ENCODE measurements around the gene CRIP1.

CRIP1 gene

DNA sequence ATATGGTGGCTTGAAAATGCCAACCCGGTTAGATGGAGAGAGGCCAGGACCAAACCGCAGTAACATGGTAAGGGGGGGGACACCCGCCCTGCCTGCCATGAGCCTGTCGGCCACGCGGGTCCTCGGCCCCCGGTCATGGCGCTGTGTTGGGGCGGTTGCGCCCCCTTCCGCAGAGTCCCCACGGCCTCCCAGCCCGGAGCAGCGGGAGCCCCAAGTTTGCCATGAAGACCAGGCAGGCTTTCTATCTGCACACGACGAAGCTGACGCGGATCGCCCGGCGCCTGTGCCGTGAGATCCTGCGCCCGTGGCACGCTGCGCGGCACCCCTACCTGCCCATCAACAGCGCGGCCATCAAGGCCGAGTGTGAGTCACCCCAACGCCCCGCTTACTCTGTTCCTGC, 22.2 kb upstream of the CRIP1 start:
- Histone ChIP-seq H3K27ac (ENCODE audit: low read depth, low read length, severe bottlenecking) (no peak overlapping the region), H3K36me3 (ENCODE audit: control insufficient read depth, insufficient read depth, low read length) (peaks cover 80% of the 10 kb centered on the region), H3K4me1 (ENCODE audit: control insufficient read depth, insufficient read depth, low read length, poor library complexity, severe bottlenecking) (peaks cover 14% of the 10 kb centered on the region), H3K9me3 (ENCODE audit: control insufficient read depth, low read length) (no peaks in the 10 kb centered on the region), H3K4me3 (ENCODE audit: extremely low read depth, insufficient read depth, low read length, poor library complexity, severe bottlenecking) (no peak overlapping the region)
- 94 to 96% methylated on average over 24 to 32 of the region's 33 CpGs for WGBS, 2 experiments (ENCODE audit: insufficient coverage in 2 of 2)

DNA sequence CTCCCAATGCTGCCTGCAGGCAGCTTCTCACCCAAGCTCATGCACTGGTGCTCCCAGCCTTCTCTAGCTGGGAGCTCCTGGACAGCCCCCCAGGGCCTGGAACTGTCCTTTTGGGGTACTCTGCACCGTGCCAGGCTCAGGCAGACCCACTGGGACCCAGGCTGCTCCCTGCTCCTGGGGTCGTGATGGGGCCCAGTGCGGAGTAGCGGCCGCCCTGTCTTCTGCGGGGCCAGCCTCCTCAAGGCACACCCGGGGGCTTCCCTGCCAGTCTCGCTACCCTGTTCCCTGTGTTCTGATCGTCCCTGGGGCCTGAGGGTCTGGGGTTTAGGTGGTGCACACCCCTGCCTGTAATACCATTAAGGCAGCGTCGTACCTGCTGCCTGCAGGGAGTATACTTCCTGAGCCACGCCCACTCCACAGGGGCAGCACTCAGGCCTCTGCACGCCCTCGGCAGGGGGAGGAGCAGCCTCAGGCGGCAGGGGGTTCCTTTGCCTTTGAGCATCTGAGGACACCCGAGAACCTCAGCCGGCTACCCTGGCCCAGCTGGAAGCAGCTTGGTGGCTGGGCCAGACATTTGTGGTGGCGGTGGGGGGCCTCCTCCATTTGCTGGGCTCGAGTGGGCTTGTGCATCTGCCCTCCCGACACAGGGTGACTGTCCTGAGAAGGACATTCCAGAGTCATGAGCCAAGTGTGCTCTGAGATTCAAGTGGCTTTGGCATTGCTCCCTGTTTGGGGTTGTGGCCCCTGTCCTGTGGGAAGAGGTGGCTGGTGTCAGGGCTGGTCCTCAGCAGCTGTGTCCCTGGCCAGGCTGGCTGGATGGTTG, 21.3 kb upstream of the CRIP1 start:
- H3K4me1 ChIP-seq (ENCODE audit: control insufficient read depth, insufficient read depth, low read length, poor library complexity, severe bottlenecking) = peaks cover 17% of the 10 kb centered on the region
- no peak overlapping the region for H3K4me3 ChIP-seq (ENCODE audit: extremely low read depth, insufficient read depth, low read length, poor library complexity, severe bottlenecking)
- 74 to 79% methylated on average over 19 to 20 of the region's 20 CpGs for WGBS, 2 experiments (ENCODE audit: insufficient coverage in 2 of 2)
- peaks cover 82% of the 10 kb centered on the region for H3K36me3 ChIP-seq (ENCODE audit: control insufficient read depth, insufficient read depth, low read length)
- no peak overlapping the region for H3K27ac ChIP-seq (ENCODE audit: low read depth, low read length, severe bottlenecking)
- no peaks in the 10 kb centered on the region for H3K9me3 ChIP-seq (ENCODE audit: control insufficient read depth, low read length)

DNA sequence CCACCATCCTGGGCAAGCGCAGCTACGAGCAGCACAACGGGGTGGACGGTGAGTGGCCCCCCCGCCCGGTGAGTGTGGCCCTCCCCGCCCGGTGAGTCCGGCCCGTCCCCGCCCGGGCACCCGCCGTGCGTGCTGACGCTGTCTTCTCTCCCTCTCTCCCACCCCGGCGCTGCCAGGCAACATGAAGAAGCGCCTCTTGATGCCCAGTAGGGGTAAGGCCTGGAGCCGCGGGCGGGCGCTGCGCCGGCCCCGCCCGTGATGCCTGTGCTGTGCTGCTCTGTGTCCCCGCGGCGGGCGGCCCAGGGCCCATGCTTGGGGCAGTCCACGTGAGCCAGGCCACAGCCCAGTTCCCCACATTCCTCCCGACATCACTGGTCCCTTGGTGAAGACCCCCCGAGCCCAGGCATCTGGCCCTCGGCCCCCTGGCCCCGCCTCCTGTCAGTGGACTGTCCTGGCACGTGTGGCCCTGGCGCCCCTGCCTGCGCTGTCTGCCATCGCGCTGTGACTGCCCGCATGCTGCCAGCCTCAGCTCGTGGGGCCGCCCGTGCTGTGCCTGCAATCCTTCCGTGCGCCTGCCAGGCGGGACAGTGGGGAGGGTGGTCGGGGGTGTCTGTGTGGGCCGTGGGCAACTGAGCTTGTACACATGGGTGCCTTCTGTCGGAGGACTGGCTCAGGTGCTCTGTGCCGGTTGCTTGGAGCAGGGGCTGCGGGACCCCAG, 20.0 kb upstream of the CRIP1 start:
- Histone ChIP-seq H3K4me1 (ENCODE audit: control insufficient read depth, insufficient read depth, low read length, poor library complexity, severe bottlenecking) (peaks cover 26% of the 10 kb centered on the region), H3K4me3 (ENCODE audit: extremely low read depth, insufficient read depth, low read length, poor library complexity, severe bottlenecking) (no peak overlapping the region), H3K9me3 (ENCODE audit: control insufficient read depth, low read length) (no peaks in the 10 kb centered on the region), H3K27ac (ENCODE audit: low read depth, low read length, severe bottlenecking) (no peak overlapping the region), H3K36me3 (ENCODE audit: control insufficient read depth, insufficient read depth, low read length) (peaks cover 74% of the 10 kb centered on the region)
- 96% methylated on average over 42 to 50 of the region's 53 CpGs for WGBS, 2 experiments (ENCODE audit: insufficient coverage in 2 of 2)

DNA sequence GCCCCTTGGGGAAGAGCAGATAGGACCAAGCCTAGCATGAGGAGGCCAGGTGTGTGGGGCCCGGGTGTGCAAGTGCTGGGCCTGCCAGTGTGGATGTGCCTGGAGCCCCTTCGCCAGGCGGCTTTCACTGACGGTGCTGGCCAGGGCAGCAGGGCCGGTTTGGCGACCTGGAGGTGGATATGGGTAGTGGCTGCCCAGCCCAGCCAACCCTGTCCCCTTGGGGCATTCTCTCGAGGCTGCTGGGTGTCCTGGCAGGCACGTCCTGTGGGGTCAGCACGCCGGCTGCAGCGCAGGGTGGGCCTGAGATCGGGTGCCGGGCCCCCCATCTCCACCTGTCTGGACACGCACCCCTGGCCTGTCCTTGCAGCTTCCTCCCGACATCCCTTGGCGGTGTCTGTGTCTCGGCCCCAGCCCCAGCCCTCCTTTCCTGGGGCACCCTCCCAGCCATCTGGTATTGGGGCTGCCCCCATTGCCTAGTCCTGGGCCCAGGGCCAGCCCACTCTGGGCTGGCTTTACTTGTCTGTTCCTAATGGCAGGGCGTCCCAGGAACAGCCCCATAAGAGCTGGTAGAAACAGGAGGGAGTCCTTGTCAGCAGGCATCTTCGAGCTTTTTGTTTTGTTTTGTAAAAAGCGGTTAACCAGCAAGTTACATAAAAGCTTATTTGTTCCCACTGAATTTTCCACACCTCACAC, 19.3 kb upstream of the CRIP1 start:
- H3K4me3 ChIP-seq (ENCODE audit: extremely low read depth, insufficient read depth, low read length, poor library complexity, severe bottlenecking) = no peak overlapping the region
- H3K9me3 ChIP-seq (ENCODE audit: control insufficient read depth, low read length) = no peaks in the 10 kb centered on the region
- H3K27ac ChIP-seq (ENCODE audit: low read depth, low read length, severe bottlenecking) = no peak overlapping the region
- H3K4me1 ChIP-seq (ENCODE audit: control insufficient read depth, insufficient read depth, low read length, poor library complexity, severe bottlenecking) = peaks cover 30% of the 10 kb centered on the region
- peaks cover 66% of the 10 kb centered on the region for H3K36me3 ChIP-seq (ENCODE audit: control insufficient read depth, insufficient read depth, low read length)
- WGBS, 2 experiments (ENCODE audit: insufficient coverage in 2 of 2) = 95 to 98% methylated on average over 19 of the region's 20 CpGs

DNA sequence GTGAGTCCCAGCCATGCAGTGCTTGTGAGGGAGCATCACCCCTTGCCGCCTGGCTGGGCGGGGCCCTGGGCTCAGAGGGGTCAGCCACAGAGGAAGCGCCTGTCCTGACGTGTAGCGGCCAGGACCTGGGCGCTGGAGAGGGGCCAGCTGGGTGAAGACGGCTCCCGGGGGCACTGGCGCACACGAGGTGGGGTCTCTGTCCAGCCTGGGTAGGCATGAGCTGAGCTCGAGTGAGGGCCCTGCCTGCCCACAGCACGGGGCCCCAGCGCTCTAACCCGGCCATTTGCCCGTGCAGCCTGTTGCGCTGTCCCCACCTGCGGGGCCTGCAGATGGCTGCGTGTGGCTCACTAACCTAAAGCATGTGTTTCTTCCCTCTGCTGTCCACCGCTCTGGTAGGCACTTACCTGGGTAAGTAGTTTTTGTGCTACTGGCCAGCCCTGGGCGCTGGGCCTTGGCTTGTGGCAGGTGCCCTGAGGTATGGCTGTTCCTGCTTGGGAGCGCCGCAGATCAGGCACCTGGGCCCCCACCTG, 18.7 kb upstream of the CRIP1 start:
- 94 to 97% methylated on average over 18 to 22 of the region's 22 CpGs for WGBS, 2 experiments (ENCODE audit: insufficient coverage in 2 of 2)
- H3K36me3 ChIP-seq (ENCODE audit: control insufficient read depth, insufficient read depth, low read length) = peaks cover 61% of the 10 kb centered on the region

DNA sequence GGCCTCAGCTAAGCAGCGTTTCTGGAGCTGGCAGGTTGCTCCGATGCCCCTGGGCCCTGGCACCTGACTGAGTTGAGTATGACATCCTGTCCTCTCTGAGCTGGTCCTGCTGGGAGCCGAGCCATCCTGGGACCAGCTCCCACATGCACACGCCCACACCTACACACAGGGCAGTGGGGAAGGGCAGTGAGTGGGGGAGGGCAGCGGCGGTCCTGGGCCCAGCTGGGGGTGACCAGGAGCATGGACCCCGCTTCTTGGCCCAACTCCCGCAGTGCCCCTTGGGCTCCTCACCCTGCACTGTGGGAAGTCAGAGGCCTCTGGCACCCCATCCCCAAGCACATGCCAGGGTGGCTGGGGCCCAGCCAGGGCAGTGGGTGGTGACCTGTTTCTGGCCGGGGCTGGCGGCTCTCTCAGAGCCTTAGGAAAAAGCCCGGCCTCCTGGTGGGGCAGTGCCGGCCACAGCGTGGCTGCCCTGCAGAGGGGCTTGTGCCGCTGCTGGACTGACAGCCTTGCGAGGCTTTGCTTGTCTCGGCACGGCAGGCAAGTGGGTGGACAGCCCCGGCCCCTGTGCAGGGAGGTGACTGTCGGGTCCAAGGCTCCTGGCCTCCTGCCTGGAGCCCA, 18.0 kb upstream of the CRIP1 start:
- Histone ChIP-seq H3K4me3 (ENCODE audit: extremely low read depth, insufficient read depth, low read length, poor library complexity, severe bottlenecking) (no peak overlapping the region), H3K27ac (ENCODE audit: low read depth, low read length, severe bottlenecking) (no peak overlapping the region), H3K4me1 (ENCODE audit: control insufficient read depth, insufficient read depth, low read length, poor library complexity, severe bottlenecking) (peaks cover 36% of the 10 kb centered on the region), H3K36me3 (ENCODE audit: control insufficient read depth, insufficient read depth, low read length) (peaks cover 54% of the 10 kb centered on the region), H3K9me3 (ENCODE audit: control insufficient read depth, low read length) (no peaks in the 10 kb centered on the region)
- 93 to 94% methylated on average over 16 to 19 of the region's 19 CpGs for WGBS, 2 experiments (ENCODE audit: insufficient coverage in 2 of 2)

More for the DNA sequence above, 18.7 kb upstream of the CRIP1 start:
- Histone ChIP-seq H3K4me3 (ENCODE audit: extremely low read depth, insufficient read depth, low read length, poor library complexity, severe bottlenecking) (no peak overlapping the region), H3K4me1 (ENCODE audit: control insufficient read depth, insufficient read depth, low read length, poor library complexity, severe bottlenecking) (peaks cover 30% of the 10 kb centered on the region), H3K27ac (ENCODE audit: low read depth, low read length, severe bottlenecking) (no peak overlapping the region), H3K9me3 (ENCODE audit: control insufficient read depth, low read length) (no peaks in the 10 kb centered on the region)

- Histone ChIP-seq H3K27ac (ENCODE audit: low read depth, low read length, severe bottlenecking) (no peak overlapping the region), H3K4me3 (ENCODE audit: extremely low read depth, insufficient read depth, low read length, poor library complexity, severe bottlenecking) (no peak overlapping the region), H3K9me3 (ENCODE audit: control insufficient read depth, low read length) (no peaks in the 10 kb centered on the region), H3K36me3 (ENCODE audit: control insufficient read depth, insufficient read depth, low read length) (peaks cover 45% of the 10 kb centered on the region), H3K4me1 (ENCODE audit: control insufficient read depth, insufficient read depth, low read length, poor library complexity, severe bottlenecking) (peaks cover 36% of the 10 kb centered on the region)
- WGBS, 2 experiments (ENCODE audit: insufficient coverage in 2 of 2) = 93 to 95% methylated on average over 33 to 43 of the region's 54 CpGs
Observed at GRCh38 chr14:105469456-105470349, 17.0 kb upstream of the CRIP1 start.

- 80 to 85% methylated on average over 18 to 19 of the region's 34 CpGs for WGBS, 2 experiments (ENCODE audit: insufficient coverage in 2 of 2)
- Histone ChIP-seq H3K9me3 (ENCODE audit: control insufficient read depth, low read length) (no peaks in the 10 kb centered on the region), H3K36me3 (ENCODE audit: control insufficient read depth, insufficient read depth, low read length) (peaks cover 36% of the 10 kb centered on the region), H3K4me1 (ENCODE audit: control insufficient read depth, insufficient read depth, low read length, poor library complexity, severe bottlenecking) (peaks cover 32% of the 10 kb centered on the region), H3K27ac (ENCODE audit: low read depth, low read length, severe bottlenecking) (peak overlapping the region; percentile 57), H3K4me3 (ENCODE audit: extremely low read depth, insufficient read depth, low read length, poor library complexity, severe bottlenecking) (no peak overlapping the region)
Observed at GRCh38 chr14:105470350-105471296, 16.1 kb upstream of the CRIP1 start.

GRCh38 chr14:105471297-105471821, 15.3 kb upstream of the CRIP1 start:
- peaks cover 32% of the 10 kb centered on the region for H3K4me1 ChIP-seq (ENCODE audit: control insufficient read depth, insufficient read depth, low read length, poor library complexity, severe bottlenecking)
- H3K36me3 ChIP-seq (ENCODE audit: control insufficient read depth, insufficient read depth, low read length) = peaks cover 33% of the 10 kb centered on the region
- H3K27ac ChIP-seq (ENCODE audit: low read depth, low read length, severe bottlenecking) = peak overlapping the region; percentile 72
- no peak overlapping the region for H3K4me3 ChIP-seq (ENCODE audit: extremely low read depth, insufficient read depth, low read length, poor library complexity, severe bottlenecking)
- no peaks in the 10 kb centered on the region for H3K9me3 ChIP-seq (ENCODE audit: control insufficient read depth, low read length)
- 69 to 78% methylated on average over 12 to 15 of the region's 19 CpGs for WGBS, 2 experiments (ENCODE audit: insufficient coverage in 2 of 2)

All from mesodermal cell (in vitro differentiated cells).